AG10803 (cell line): ENCODE results near the gene LSM14B.

Experiments
- DNase-seq: peaks from one replicate; pipeline ENCODE4 v3.0.0; 2010; ENCODE audit warnings: low read depth
- H3K4me3 ChIP-seq: 2 replicates; pipeline ENCODE4 v1.5.1; 2011; ENCODE audit warnings: mild to moderate bottlenecking, low read length, control low read depth
- CTCF ChIP-seq: conservative IDR thresholded peaks from 2 replicates; pipeline ENCODE4 v1.5.1; 2011; ENCODE audit warnings: mild to moderate bottlenecking, low read length, control low read depth, inconsistent platforms

Gene LSM14B

GRCh38 chr20:62087227-62087626 lies 35.0 kb upstream of the LSM14B start:
- no peak for DNase-seq
- no peak overlapping the region for H3K4me3 ChIP-seq
- no peak for TF ChIP-seq CTCF

DNA sequence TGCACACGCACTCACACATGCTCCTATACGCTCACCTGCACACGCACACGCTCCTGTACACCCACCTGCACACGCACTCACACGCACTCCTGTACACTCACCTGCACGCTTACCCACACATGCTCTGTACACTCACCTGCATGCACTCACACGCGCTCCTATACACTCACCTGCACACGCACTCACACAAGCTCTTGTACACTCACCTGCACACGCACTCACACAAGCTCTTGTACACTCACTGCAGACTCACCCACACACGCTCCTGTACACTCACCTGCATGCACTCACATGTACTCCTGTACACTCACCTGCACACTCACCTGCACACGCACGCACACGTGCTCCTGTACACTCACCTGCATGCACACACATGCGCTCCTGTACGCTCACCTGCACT lies 34.6 kb upstream of the LSM14B start:
- DNase-seq, result no peak
- H3K4me3 ChIP-seq, result no peak overlapping the region
- TF ChIP-seq CTCF, result no peak

- no peak overlapping the region for H3K4me3 ChIP-seq
- no peak for TF ChIP-seq CTCF
- peak; percentile 63 for DNase-seq
Observed at GRCh38 chr20:62088258-62089127, 33.8 kb upstream of the LSM14B start.

GRCh38 chr20:62089393-62089792 lies 32.9 kb upstream of the LSM14B start:
- no peak for TF ChIP-seq CTCF
- H3K4me3 ChIP-seq, result no peak overlapping the region
- DNase-seq, result no peak

DNA sequence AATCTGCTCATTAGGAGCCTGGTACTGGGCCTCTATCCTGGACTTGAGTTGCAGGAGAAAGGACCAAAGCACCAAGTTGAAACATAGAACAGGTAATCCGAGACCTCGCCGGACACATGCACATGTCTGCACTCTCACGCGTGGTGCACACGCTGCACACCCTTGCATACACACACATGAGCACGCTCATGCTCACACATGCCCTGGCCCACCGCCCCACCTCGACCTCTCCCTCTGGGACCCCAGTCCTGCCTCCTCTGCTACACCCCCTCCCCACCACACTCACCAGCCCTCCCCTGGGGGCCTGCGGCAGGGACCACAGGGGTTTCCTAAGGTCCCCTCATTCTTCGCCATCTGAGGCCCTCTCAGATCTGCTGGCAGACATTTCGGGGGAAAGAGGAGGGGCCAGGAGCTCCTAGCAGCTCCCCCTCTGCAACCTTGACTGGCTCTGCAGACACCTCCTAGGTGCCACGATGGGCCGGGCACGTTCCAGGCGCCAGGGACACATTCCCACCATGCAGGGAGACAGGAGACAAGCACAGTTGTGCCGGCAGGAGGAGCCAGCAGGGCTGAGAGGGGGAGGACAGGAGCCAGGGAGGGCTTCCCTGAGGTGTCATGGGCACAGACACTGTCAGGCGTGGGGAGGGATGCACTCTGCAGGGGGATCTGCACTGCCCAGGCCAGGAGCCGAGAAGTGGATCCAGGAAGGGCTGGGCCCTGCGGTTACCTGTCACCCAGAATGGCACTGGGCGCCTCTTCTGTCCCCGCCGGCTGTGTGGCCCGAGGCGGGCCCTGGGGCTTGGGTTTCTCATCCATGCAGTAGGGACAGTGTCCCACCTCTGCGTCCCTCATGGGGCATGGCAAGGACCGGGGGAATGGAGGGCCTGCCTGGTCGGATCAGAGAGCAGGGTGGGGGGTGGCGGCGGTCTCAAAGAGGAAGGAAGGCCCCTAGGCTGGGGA lies 25.6 kb upstream of the LSM14B start:
- H3K4me3 ChIP-seq, result no peak overlapping the region
- no peak for DNase-seq
- TF ChIP-seq CTCF, result no peak

DNA sequence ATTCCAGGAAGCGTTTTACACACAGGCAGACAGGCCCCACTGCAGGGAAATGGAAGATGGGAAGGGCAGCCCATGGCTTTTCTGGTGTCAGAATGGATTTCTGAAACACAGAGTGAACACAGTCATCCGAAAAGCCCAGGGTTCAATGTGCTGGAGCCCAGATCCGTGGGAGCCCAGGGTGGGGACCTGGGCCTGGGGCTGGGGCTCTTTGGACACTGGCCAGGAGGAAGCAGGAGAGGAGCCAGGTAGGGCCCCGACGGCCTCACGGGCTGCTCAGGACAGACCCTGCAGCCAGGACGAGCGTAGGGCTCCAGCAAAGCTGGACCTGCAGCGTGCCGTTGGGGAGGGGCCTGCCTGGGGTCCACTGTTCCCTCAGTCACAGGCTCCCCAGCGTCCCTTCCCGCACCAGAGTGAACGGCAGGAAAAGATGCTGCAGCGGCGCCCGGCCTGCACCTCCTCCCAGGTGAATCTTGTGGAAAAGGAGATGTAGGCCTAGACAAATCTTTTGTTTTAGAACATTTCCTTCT lies 24.3 kb upstream of the LSM14B start:
- no peak for TF ChIP-seq CTCF
- H3K4me3 ChIP-seq, result no peak overlapping the region
- DNase-seq, result no peak
